HepG2 (cell line): ENCODE data around the gene NLRC5. TPM values are rescaled to one million over a fixed set of nuclear protein-coding genes. Genes with fewer than 3 reads are reported as not detected.

Experiments used
- ARID4A ChIP-seq: sonication (generic); formaldehyde crosslinking; IDR thresholded peaks from 2 replicates; pipeline ENCODE4 v1.5.0; 2020; ENCODE audit warnings: mild to moderate bottlenecking, missing genetic modification reagents, borderline replicate concordance
- CC2D1A ChIP-seq: sonication (generic); formaldehyde crosslinking; IDR thresholded peaks from 2 replicates; pipeline ENCODE4 v1.8.1; 2023; ENCODE audit warnings: mild to moderate bottlenecking, missing genetic modification reagents
- CREM ChIP-seq, 2 experiments: sonication (generic) in 1 of 2; formaldehyde crosslinking in 1 of 2; IDR thresholded peaks; 2 replicates each; pipeline versions ENCODE4 v1.4.0 to v1.6.1; 2016 to 2020; ENCODE audit warnings: antibody characterized with exemption in 1 of 2, mild to moderate bottlenecking in 1 of 2, missing genetic modification reagents in 1 of 2
- DBP ChIP-seq: sonication (generic); formaldehyde crosslinking; IDR thresholded peaks from 2 replicates; pipeline ENCODE4 v1.4.0; 2020; ENCODE audit warnings: missing genetic modification reagents; ENCODE audit errors: not compliant biosample characterization
- FOXA3 ChIP-seq: IDR thresholded peaks from 2 replicates; pipeline ENCODE4 v1.6.1; 2016; ENCODE audit warnings: missing genetic modification reagents, missing compliant biosample characterization
- FOXK2 ChIP-seq: fragments of 450-650 bp; IDR thresholded peaks from 2 replicates; pipeline ENCODE4 v1.6.1; 2016
- GRHL1 ChIP-seq: sonication (generic); formaldehyde crosslinking; conservative IDR thresholded peaks from 2 replicates; pipeline ENCODE4 v1.8.0; 2022; ENCODE audit warnings: missing genetic modification reagents
- HIC2 ChIP-seq: sonication (generic); formaldehyde crosslinking; IDR thresholded peaks from 2 replicates; pipeline ENCODE4 v1.9.0; 2022; ENCODE audit warnings: low read depth, missing genetic modification reagents
- IRF1 ChIP-seq: sonication (generic); formaldehyde crosslinking; IDR thresholded peaks from 2 replicates; pipeline ENCODE4 v1.4.0; 2020; ENCODE audit warnings: low read depth, mild to moderate bottlenecking, missing genetic modification reagents
- KAT8 ChIP-seq: IDR thresholded peaks from 2 replicates; pipeline ENCODE4 v1.6.1; 2016; ENCODE audit warnings: missing genetic modification reagents, missing compliant biosample characterization
- NFE2L2 ChIP-seq: fragments of 150-350 bp; IDR thresholded peaks from 2 replicates; pipeline ENCODE4 v1.6.1; 2014; ENCODE audit warnings: low read length
- RBM22 ChIP-seq: fragments of 200-400 bp; formaldehyde crosslinking; optimal IDR thresholded peaks from 2 replicates; pipeline ENCODE3; 2017; ENCODE audit warnings: mild to moderate bottlenecking, low read length, moderate library complexity
- REXO4 ChIP-seq: sonication (generic); formaldehyde crosslinking; IDR thresholded peaks from 2 replicates; pipeline ENCODE4 v1.8.0; 2022; ENCODE audit warnings: missing genetic modification reagents, mild to moderate bottlenecking, borderline replicate concordance
- RXRB ChIP-seq: IDR thresholded peaks from 2 replicates; pipeline ENCODE4 v1.6.1; 2016; ENCODE audit warnings: borderline replicate concordance, missing genetic modification reagents, missing compliant biosample characterization
- ZBTB7B ChIP-seq: sonication (generic); formaldehyde crosslinking; IDR thresholded peaks from 2 replicates; pipeline ENCODE4 v1.4.0; 2020; ENCODE audit warnings: missing genetic modification reagents
- ZFAT ChIP-seq: sonication (generic); formaldehyde crosslinking; conservative IDR thresholded peaks from 2 replicates; pipeline ENCODE4 v1.8.1; 2023; ENCODE audit warnings: missing genetic modification reagents, inconsistent platforms
- ZMAT3 ChIP-seq: sonication (generic); formaldehyde crosslinking; conservative IDR thresholded peaks from 2 replicates; pipeline ENCODE4 v1.7.0; 2021; ENCODE audit warnings: missing genetic modification reagents
- ZNF274 ChIP-seq: sonication (generic); formaldehyde crosslinking; IDR thresholded peaks from 2 replicates; pipeline ENCODE4 v1.5.1; 2020; ENCODE audit warnings: mild to moderate bottlenecking, missing genetic modification reagents
- ZNF484 ChIP-seq: sonication (generic); formaldehyde crosslinking; IDR thresholded peaks from 2 replicates; pipeline ENCODE4 v1.5.1; 2020; ENCODE audit warnings: mild to moderate bottlenecking, low read depth, missing genetic modification reagents, borderline replicate concordance
- ZNF552 ChIP-seq: sonication (generic); formaldehyde crosslinking; IDR thresholded peaks from 2 replicates; pipeline ENCODE4 v1.9.0; 2022; ENCODE audit warnings: missing genetic modification reagents, mild to moderate bottlenecking, borderline replicate concordance
- ZNF7 ChIP-seq: IDR thresholded peaks from 2 replicates; pipeline ENCODE4 v1.6.1; 2016; ENCODE audit warnings: missing biosample characterization, missing genetic modification reagents
- ZNF747 ChIP-seq: sonication (generic); formaldehyde crosslinking; IDR thresholded peaks from 2 replicates; pipeline ENCODE4 v1.8.1; 2023; ENCODE audit warnings: missing genetic modification reagents, mild to moderate bottlenecking, borderline replicate concordance
- polyA plus RNA-seq, 8 experiments: library from polyadenylated mRNA; depleted of rRNA in 3 of 8; stranded (reverse) in 7 of 8; unstranded in 1 of 8; fragments of >200 nt; fragmentation: Illumina TruSeq in 4 of 8; extraction: Trizol in 4 of 8; gene quantifications; 2 replicates each; pipeline versions ENCODE4 v1.2.1 to v1.2.3, GENCODE V29; 2011 to 2016; ENCODE audit warnings: low read depth in 4 of 8, missing spikeins in 1 of 8, mixed read lengths in 1 of 8; ENCODE audit not compliant: insufficient read depth in 1 of 8
- total RNA-seq, 5 experiments: library from RNA; depleted of rRNA; stranded (reverse); fragments of >200 nt; fragmentation: Illumina TruSeq; extraction: Trizol; gene quantifications; 2 replicates each; pipeline ENCODE4 v1.2.3, GENCODE V29; 2016; ENCODE audit warnings: low read depth in 1 of 5

The NLRC5 gene
- total and polyA plus RNA-seq, 2 of the 13 experiments (the other 11 are each of a cell fraction or from before 2014, with no cell fraction given), result 6.3 to 12.7 TPM

- TF ChIP-seq ZMAT3 (CRISPR knock-in tag), result no peak
- TF ChIP-seq IRF1 (CRISPR knock-in tag), result no peak
- no peak for TF ChIP-seq RBM22
- no peak for TF ChIP-seq REXO4 (CRISPR knock-in tag)
- peak; percentile 37; the same call in 1 of the 2 replicates for TF ChIP-seq ZBTB7B (CRISPR knock-in tag)
- TF ChIP-seq ZNF7 (CRISPR knock-in tag), result peak; percentile 48; the same call in 1 of the 2 replicates
- TF ChIP-seq CC2D1A (CRISPR knock-in tag), result no peak
- TF ChIP-seq HIC2 (CRISPR knock-in tag), result 0 out of 2 replicates have a peak, but pooled peaks have one; percentile 29
- no peak for TF ChIP-seq ZFAT (CRISPR knock-in tag)
- 0 out of 2 replicates have a peak, but pooled peaks have one; percentile 51 for TF ChIP-seq ZNF274
- TF ChIP-seq ZNF747 (CRISPR knock-in tag), result no peak
- no peak for TF ChIP-seq CREM (IDR thresholded peaks at IDR 0.05)
- TF ChIP-seq CREM (CRISPR knock-in tag; IDR thresholded peaks at IDR 0.05), result no peak
- no peak for TF ChIP-seq NFE2L2
- no peak for TF ChIP-seq FOXK2
- TF ChIP-seq KAT8 (CRISPR knock-in tag), result 0 out of 2 replicates have a peak, but pooled peaks have one; percentile 30
- no peak for TF ChIP-seq GRHL1 (CRISPR knock-in tag)
- no peak for TF ChIP-seq ARID4A (CRISPR knock-in tag)
- TF ChIP-seq FOXA3 (CRISPR knock-in tag), result peak; percentile 51; the same call in 1 of the 2 replicates
- TF ChIP-seq ZNF484 (CRISPR knock-in tag), result no peak
- TF ChIP-seq DBP (CRISPR knock-in tag), result no peak
- peak; percentile 60; the same call in 1 of the 2 replicates for TF ChIP-seq RXRB (CRISPR knock-in tag)
- TF ChIP-seq ZNF552 (CRISPR knock-in tag), result no peak
These were observed 16.1 kb upstream of the NLRC5 start (continued) for GRCh38 chr16:56973294-56973689.
